ENCODE results near the gene FOXC1. TPM values are rescaled to one million over a fixed set of nuclear protein-coding genes. Genes with fewer than 3 reads are reported as not detected.

FOXC1 gene
- total and polyA plus RNA-seq, 2 of the 13 experiments (the other 11 are each of a cell fraction or from before 2014, with no cell fraction given): 0.44 to 0.55 TPM

DNA sequence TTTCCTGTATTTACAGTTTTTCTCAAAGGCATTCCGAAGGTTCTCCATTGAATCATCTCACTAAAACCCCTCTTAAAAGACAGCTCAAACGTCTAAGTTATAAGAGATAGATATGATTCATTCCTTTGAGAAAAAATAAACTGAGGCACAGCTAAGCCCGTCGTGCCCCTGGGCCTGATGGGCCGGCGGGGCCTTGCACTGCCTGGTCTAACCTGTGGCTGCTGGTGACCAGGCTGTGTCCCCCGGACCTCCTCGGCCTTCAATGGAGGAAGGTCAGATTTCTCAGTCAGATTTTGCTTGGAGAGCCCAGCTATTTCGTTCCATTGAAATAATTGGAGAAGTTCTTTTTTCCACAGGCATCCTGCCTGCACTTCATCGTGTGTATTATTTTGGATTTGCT lies 11.3 kb upstream of the FOXC1 start:
- TF ChIP-seq ZNF251 (CRISPR knock-in tag; IDR thresholded peaks at IDR 0.05): no peak
- no peak for TF ChIP-seq SMAD3 (CRISPR knock-in tag; IDR thresholded peaks at IDR 0.05)
- no peak for TF ChIP-seq PHF21A (CRISPR knock-in tag; IDR thresholded peaks at IDR 0.05)
- TF ChIP-seq ZNF296 (CRISPR knock-in tag; conservative IDR thresholded peaks at IDR 0.05): no peak
- TF ChIP-seq HOXD1 (CRISPR knock-in tag; IDR thresholded peaks at IDR 0.05): no peak
- TF ChIP-seq ZNF841 (CRISPR knock-in tag; IDR thresholded peaks at IDR 0.05; ENCODE audit: borderline replicate concordance): no peak
- TF ChIP-seq KDM2A (CRISPR knock-in tag; IDR thresholded peaks at IDR 0.05; ENCODE audit: borderline replicate concordance, low read depth): no peak
- TF ChIP-seq, protein P1, sequence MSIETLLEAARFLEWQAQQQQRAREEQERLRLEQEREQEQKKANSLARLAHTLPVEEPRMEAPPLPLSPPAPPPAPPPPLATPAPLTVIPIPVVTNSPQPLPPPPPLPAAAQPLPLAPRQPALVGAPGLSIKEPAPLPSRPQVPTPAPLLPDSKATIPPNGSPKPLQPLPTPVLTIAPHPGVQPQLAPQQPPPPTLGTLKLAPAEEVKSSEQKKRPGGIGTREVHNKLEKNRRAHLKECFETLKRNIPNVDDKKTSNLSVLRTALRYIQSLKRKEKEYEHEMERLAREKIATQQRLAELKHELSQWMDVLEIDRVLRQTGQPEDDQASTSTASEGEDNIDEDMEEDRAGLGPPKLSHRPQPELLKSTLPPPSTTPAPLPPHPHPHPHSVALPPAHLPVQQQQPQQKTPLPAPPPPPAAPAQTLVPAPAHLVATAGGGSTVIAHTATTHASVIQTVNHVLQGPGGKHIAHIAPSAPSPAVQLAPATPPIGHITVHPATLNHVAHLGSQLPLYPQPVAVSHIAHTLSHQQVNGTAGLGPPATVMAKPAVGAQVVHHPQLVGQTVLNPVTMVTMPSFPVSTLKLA (IDR thresholded peaks at IDR 0.05): no peak
- TF ChIP-seq EHMT2 (IDR thresholded peaks at IDR 0.05; ENCODE audit: borderline replicate concordance, low read depth, low read length): no peak
- no peak for TF ChIP-seq CHCHD3 (CRISPR knock-in tag; IDR thresholded peaks at IDR 0.05)
- TF ChIP-seq, protein P2, sequence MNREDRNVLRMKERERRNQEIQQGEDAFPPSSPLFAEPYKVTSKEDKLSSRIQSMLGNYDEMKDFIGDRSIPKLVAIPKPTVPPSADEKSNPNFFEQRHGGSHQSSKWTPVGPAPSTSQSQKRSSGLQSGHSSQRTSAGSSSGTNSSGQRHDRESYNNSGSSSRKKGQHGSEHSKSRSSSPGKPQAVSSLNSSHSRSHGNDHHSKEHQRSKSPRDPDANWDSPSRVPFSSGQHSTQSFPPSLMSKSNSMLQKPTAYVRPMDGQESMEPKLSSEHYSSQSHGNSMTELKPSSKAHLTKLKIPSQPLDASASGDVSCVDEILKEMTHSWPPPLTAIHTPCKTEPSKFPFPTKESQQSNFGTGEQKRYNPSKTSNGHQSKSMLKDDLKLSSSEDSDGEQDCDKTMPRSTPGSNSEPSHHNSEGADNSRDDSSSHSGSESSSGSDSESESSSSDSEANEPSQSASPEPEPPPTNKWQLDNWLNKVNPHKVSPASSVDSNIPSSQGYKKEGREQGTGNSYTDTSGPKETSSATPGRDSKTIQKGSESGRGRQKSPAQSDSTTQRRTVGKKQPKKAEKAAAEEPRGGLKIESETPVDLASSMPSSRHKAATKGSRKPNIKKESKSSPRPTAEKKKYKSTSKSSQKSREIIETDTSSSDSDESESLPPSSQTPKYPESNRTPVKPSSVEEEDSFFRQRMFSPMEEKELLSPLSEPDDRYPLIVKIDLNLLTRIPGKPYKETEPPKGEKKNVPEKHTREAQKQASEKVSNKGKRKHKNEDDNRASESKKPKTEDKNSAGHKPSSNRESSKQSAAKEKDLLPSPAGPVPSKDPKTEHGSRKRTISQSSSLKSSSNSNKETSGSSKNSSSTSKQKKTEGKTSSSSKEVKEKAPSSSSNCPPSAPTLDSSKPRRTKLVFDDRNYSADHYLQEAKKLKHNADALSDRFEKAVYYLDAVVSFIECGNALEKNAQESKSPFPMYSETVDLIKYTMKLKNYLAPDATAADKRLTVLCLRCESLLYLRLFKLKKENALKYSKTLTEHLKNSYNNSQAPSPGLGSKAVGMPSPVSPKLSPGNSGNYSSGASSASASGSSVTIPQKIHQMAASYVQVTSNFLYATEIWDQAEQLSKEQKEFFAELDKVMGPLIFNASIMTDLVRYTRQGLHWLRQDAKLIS (CRISPR knock-in tag; IDR thresholded peaks at IDR 0.05): no peak
- Histone ChIP-seq H3K27ac (ENCODE audit: extremely low read length, insufficient read depth, low read length) (no peak overlapping the region), H4K20me1 (ENCODE audit: insufficient read depth, low read length) (no peaks in the 10 kb centered on the region), H3K9me3 (ENCODE audit: low read length) (no peaks in the 10 kb centered on the region), H3K4me1 (ENCODE audit: insufficient read depth, low read length) (peaks cover 50% of the 10 kb centered on the region), H3K27me3 (ENCODE audit: control insufficient read depth in 1 of 2, insufficient read depth in 2 of 2, low read length in 2 of 2) (peaks cover 9 to 95% of the 10 kb centered on the region in 2 experiments; a peak in 4 of 5 replicates), H3K4me3 (replicated peaks in 1 of 3; ENCODE audit: insufficient read depth in 1 of 3, low read depth in 2 of 3, low read length in 3 of 3) (no peak overlapping the region), H3K9ac (ENCODE audit: insufficient read depth, low read depth, low read length) (no peak overlapping the region), H2AFZ (ENCODE audit: low read length) (no peak overlapping the region), H3K36me3 (replicated peaks in 1 of 2; ENCODE audit: control insufficient read depth in 1 of 2, insufficient read depth in 2 of 2, low read length in 2 of 2) (no peaks in the 10 kb centered on the region), H3K4me2 (ENCODE audit: low read depth, low read length) (no peak overlapping the region), H3K79me2 (ENCODE audit: insufficient read depth, low read length) (no peaks in the 10 kb centered on the region)
- WGBS (ENCODE audit: low lambda C conversion rate): 60% methylated on average over 10 of the region's 10 CpGs
- ChIA-PET CTCF (ENCODE audit: low intra/inter-chr PET ratio, low total read pairs) (interaction anchor here (1.3 kb wide), 1 partner anchor 1152 kb away, joined by 3 read pairs; no protein-coding TSS in a partner anchor), POLR2A (no interaction called here)
- FAIRE-seq (no peak), ATAC-seq (no peak), DNase-seq (ENCODE audit: low spot score) (no peak)
- in situ Hi-C loops (cut with HindIII; ENCODE audit: extremely low pct_ligation_motif_present, low pct_unique_long_range_greater_than_20kb) (loop anchor here (5.0 kb wide), 2 partner anchors 754 to 1149 kb away; no protein-coding TSS in a partner anchor), intact Hi-C loops (cut with micrococcal nuclease; ENCODE audit: unreplicated experiment) (loop anchor here (5.0 to 10.0 kb wide), 3 partner anchors 1099 to 1456 kb away; no protein-coding TSS in a partner anchor)
- BruUV-seq (replicated peaks): no TSS peak

Measured in HepG2 (cell line).